Measurements from ENCODE around the gene TGM5. TPM values are rescaled to one million over a fixed set of nuclear protein-coding genes. Genes with fewer than 3 reads are reported as not detected.

Gene TGM5
- total RNA-seq, 1 donor from 2014 or later, result not detected

DNA sequence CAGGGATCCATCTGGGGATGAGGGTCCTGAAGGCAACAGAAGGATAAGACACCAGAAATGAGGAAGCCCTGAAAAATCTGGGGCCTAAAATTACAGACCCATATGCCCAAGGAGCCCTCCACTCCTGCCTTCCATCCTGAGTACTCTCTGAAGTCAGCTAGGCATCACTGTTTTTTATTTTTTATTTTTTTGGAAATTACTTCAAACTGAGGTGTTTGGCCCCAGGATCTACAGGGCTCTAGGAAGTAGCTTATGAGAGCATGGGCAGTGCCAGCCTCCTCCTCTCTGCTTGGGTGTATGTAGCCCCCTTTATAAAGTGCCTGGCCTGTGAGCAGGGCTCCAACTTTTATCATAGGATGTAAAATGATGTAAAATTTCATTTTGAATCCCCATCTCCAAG, 53.8 kb downstream of the TGM5 start:
- Mint-ChIP-seq H3K27ac (ENCODE audit: unreplicated experiment) (no peak overlapping the region), H3K36me3 (ENCODE audit: unreplicated experiment) (no peaks in the 10 kb centered on the region), H3K9me3 (ENCODE audit: unreplicated experiment) (no peaks in the 10 kb centered on the region), H3K4me1 (ENCODE audit: unreplicated experiment) (no peaks in the 10 kb centered on the region), H3K4me3 (ENCODE audit: unreplicated experiment) (no peak overlapping the region), H3K27me3 (ENCODE audit: unreplicated experiment) (peaks cover 26% of the 10 kb centered on the region)
- DNase-seq (ENCODE audit: extremely low spot score, unreplicated experiment), result no peak
- TF ChIP-seq, protein P1, sequence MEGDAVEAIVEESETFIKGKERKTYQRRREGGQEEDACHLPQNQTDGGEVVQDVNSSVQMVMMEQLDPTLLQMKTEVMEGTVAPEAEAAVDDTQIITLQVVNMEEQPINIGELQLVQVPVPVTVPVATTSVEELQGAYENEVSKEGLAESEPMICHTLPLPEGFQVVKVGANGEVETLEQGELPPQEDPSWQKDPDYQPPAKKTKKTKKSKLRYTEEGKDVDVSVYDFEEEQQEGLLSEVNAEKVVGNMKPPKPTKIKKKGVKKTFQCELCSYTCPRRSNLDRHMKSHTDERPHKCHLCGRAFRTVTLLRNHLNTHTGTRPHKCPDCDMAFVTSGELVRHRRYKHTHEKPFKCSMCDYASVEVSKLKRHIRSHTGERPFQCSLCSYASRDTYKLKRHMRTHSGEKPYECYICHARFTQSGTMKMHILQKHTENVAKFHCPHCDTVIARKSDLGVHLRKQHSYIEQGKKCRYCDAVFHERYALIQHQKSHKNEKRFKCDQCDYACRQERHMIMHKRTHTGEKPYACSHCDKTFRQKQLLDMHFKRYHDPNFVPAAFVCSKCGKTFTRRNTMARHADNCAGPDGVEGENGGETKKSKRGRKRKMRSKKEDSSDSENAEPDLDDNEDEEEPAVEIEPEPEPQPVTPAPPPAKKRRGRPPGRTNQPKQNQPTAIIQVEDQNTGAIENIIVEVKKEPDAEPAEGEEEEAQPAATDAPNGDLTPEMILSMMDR (IDR thresholded peaks at IDR 0.05), result no peak

DNA sequence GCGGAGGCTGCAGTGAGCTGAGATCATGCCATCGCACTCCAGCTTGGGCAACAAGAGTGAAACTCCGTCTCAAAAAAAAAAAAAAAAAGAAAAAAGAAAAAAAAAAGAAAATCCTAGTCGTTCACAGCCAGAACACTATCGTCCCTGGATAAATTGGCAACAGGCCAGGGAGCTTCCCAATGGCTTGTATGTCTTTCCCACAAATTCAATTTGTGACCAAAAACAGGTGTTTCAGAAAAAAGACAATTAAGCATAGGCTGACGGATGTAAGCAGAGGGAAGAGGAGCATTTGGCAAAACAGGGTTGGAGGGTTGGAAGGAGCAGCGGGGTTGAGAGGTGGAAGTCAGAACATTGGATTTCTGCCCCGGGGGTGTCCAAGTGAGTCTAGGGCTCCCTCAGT, 54.4 kb downstream of the TGM5 start:
- Mint-ChIP-seq H3K27me3 (ENCODE audit: unreplicated experiment) (peaks cover 30% of the 10 kb centered on the region), H3K4me3 (ENCODE audit: unreplicated experiment) (no peak overlapping the region), H3K4me1 (ENCODE audit: unreplicated experiment) (no peaks in the 10 kb centered on the region), H3K36me3 (ENCODE audit: unreplicated experiment) (no peaks in the 10 kb centered on the region), H3K27ac (ENCODE audit: unreplicated experiment) (no peak overlapping the region), H3K9me3 (ENCODE audit: unreplicated experiment) (no peaks in the 10 kb centered on the region)
- DNase-seq (ENCODE audit: extremely low spot score, unreplicated experiment), result no peak
- TF ChIP-seq, protein P1 (IDR thresholded peaks at IDR 0.05), result no peak

DNA sequence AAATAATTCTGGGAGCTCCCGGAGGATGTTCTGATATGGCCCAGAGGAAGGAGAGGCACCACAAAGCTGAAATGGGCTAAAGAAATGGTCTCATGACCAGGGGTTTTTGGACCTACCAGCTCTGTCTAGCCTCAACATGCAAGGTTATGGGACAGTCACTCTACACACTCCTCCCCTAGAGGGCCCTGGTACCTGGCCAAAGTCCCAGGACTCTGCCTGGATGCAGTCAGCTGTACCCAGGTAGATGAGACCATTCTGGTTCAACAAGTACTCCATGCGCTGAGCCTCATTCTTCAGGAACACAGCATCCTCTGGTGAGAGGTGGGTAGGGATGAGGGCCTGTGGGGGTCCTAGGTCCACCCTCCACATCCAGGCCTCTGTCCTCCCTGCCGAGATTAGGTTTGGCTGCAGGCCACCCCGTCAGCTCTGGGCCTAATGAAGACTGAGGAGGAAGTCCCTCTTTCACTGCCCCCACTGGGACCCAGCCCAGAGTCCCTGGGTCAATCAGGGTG, 55.4 kb downstream of the TGM5 start:
- Mint-ChIP-seq H3K4me3 (ENCODE audit: unreplicated experiment) (no peak overlapping the region), H3K27me3 (ENCODE audit: unreplicated experiment) (peaks cover 33% of the 10 kb centered on the region), H3K4me1 (ENCODE audit: unreplicated experiment) (no peaks in the 10 kb centered on the region), H3K36me3 (ENCODE audit: unreplicated experiment) (no peaks in the 10 kb centered on the region), H3K27ac (ENCODE audit: unreplicated experiment) (no peak overlapping the region), H3K9me3 (ENCODE audit: unreplicated experiment) (no peaks in the 10 kb centered on the region)
- TF ChIP-seq, protein P1 (IDR thresholded peaks at IDR 0.05), result no peak
- peak; percentile 67 for DNase-seq (ENCODE audit: extremely low spot score, unreplicated experiment)

DNA sequence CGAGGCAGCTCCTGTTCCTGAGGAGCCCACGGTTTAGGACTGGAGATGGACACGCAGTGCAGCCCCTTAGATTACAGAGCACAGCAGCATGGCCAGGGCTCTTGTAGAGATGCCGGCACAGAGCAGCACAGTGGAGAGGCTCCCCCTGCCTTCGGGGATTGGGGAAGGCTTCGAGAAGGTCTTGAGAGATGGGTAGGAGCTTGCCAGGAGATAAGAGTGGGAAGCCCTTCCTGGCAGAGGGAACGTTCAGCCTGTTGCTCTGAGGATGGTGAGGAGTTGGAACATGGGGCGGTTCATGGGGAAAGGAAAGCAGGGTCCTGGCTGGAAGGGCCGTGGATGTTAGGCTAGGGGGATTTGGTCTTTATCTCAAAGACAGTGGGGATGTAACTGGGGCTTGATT, 55.9 kb downstream of the TGM5 start:
- Mint-ChIP-seq H3K9me3 (ENCODE audit: unreplicated experiment) (no peaks in the 10 kb centered on the region), H3K4me3 (ENCODE audit: unreplicated experiment) (no peak overlapping the region), H3K27me3 (ENCODE audit: unreplicated experiment) (peaks cover 38% of the 10 kb centered on the region), H3K4me1 (ENCODE audit: unreplicated experiment) (no peaks in the 10 kb centered on the region), H3K27ac (ENCODE audit: unreplicated experiment) (no peak overlapping the region), H3K36me3 (ENCODE audit: unreplicated experiment) (no peaks in the 10 kb centered on the region)
- no peak for DNase-seq (ENCODE audit: extremely low spot score, unreplicated experiment)
- TF ChIP-seq, protein P1 (IDR thresholded peaks at IDR 0.05), result no peak

DNA sequence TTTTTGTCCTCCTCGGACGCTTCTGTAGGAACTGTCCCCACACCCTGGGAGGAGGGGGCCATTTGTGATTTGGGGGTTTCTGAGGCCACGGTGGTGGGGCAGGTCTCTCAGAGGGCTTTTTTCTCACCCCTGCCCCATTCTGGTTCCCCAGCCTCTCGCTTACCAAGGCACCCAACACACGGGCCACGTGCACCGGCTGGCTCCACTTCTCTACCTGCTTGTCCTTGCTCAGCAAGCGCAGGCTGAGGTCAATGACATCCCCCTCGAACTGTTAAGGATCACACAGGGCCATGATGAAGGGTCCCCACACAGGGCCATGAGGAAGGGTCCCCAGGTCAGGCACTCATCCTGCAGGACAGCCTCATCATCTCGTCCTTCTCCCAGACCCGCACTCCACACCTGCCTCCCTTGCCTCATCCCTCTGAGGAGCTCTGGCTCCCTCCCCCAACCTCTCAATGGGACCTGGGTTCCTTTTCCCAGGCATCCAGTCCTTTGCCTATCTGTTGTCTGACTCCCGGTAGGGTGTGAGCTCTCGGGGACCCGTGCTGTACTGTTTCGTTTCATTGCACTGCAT, 56.5 kb downstream of the TGM5 start:
- no peak overlapping the region for H3K27ac Mint-ChIP-seq (ENCODE audit: unreplicated experiment)
- TF ChIP-seq, protein P1 (IDR thresholded peaks at IDR 0.05), result no peak
- H3K9me3 Mint-ChIP-seq (ENCODE audit: unreplicated experiment), result no peaks in the 10 kb centered on the region
- peaks cover 42% of the 10 kb centered on the region for H3K27me3 Mint-ChIP-seq (ENCODE audit: unreplicated experiment)
- no peaks in the 10 kb centered on the region for H3K4me1 Mint-ChIP-seq (ENCODE audit: unreplicated experiment)
- no peak overlapping the region for H3K4me3 Mint-ChIP-seq (ENCODE audit: unreplicated experiment)
- DNase-seq (ENCODE audit: extremely low spot score, unreplicated experiment), result peak; percentile 76
- no peaks in the 10 kb centered on the region for H3K36me3 Mint-ChIP-seq (ENCODE audit: unreplicated experiment)

Data from osteocyte (in vitro differentiated cells).